Measurements from ENCODE around the gene COL9A3.

The COL9A3 gene

GRCh38 chr20:62811320-62811719, 5.5 kb upstream of the COL9A3 start:
- no peak for DNase-seq (ENCODE audit: low read depth in 2 of 2)

GRCh38 chr20:62811720-62812119, 5.1 kb upstream of the COL9A3 start:
- DNase-seq (ENCODE audit: low read depth in 2 of 2), result no peak

DNA sequence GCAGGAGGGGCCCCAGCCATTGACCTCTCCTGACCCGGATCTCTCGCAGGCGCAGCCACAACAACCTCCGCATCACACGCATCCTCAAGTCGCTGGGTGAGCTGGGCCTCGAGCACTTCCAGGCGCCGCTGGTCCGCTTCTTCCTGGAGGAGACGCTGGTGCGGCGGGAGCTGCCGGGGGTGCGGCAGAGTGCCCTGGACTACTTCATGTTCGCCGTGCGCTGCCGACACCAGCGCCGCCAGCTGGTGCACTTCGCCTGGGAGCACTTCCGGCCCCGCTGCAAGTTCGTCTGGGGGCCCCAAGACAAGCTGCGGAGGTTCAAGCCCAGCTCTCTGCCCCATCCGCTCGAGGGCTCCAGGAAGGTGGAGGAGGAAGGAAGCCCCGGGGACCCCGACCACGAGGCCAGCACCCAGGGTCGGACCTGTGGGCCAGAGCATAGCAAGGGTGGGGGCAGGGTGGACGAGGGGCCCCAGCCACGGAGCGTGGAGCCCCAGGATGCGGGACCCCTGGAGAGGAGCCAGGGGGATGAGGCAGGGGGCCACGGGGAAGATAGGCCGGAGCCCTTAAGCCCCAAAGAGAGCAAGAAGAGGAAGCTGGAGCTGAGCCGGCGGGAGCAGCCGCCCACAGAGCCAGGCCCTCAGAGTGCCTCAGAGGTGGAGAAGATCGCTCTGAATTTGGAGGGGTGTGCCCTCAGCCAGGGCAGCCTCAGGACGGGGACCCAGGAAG, 4.5 kb upstream of the COL9A3 start:
- DNase-seq (ENCODE audit: low read depth in 2 of 2), result no peak

GRCh38 chr20:62812907-62813200, 4.0 kb upstream of the COL9A3 start:
- DNase-seq (ENCODE audit: low read depth in 2 of 2), result no peak

- no peak for DNase-seq (ENCODE audit: low read depth in 2 of 2)
Observed at GRCh38 chr20:62813588-62813987, 3.3 kb upstream of the COL9A3 start.

DNA sequence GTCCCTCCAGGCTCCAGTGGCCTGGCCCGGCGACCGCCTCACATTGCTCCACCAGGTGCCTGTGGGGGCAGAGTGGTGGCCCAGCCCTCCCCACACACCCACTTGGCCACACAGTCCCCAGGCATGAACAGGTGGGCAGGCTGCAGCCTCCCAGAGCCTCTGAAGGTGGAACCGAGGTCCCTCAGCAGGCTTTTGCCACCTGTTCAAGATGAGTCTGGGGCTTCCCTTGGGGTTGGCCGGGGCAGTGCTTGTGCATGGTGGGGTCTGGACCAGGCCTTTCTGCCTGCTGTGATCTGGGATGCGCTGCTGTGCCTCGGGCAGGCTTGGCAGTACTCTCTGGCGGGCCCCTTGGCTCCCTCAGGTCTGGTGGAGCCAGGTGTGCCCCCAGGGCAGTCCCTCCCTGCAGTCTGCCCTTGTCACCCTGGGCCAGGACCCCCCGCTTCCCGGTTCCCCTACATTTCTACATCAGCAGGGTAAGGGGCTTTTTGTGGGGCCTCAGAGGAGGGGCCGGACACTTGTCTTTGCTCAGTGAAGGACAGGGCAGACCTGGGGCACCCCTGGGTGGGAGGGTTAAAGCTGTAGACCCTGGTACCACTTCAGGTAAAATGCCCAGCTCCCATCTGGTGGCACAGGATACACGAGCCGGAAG, 2.7 kb upstream of the COL9A3 start:
- DNase-seq (ENCODE audit: low read depth in 2 of 2), result no peak

DNA sequence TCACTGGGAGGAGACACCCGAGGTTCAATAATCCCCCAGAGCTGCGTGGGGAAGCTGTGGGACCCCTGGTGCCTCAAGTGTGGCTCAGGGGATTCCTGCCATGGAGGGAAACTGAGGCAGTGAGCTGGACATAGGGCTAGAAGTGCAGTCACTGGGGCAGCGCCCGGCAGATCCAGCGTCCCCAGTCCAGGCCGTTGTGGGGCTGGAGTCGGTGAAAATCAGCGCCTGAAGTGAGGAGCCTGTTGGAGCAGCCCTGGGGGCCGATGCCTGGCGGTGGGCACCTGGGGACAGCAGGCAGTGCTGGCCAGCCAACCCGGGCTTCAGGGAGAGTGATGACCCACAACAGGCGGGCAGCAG, 2.2 kb upstream of the COL9A3 start:
- no peak for DNase-seq (ENCODE audit: low read depth in 2 of 2)

- no peak for DNase-seq (ENCODE audit: low read depth in 2 of 2)
Observed at GRCh38 chr20:62815066-62815991, 1.5 kb upstream of the COL9A3 start.

- DNase-seq (ENCODE audit: low read depth in 2 of 2), result no peak
Observed at GRCh38 chr20:62816031-62816883, 593 bp upstream of the COL9A3 start.

- DNase-seq (ENCODE audit: low read depth in 2 of 2), result no peak
Observed at GRCh38 chr20:62817975-62818591, 1.2 kb downstream of the COL9A3 start.

DNA sequence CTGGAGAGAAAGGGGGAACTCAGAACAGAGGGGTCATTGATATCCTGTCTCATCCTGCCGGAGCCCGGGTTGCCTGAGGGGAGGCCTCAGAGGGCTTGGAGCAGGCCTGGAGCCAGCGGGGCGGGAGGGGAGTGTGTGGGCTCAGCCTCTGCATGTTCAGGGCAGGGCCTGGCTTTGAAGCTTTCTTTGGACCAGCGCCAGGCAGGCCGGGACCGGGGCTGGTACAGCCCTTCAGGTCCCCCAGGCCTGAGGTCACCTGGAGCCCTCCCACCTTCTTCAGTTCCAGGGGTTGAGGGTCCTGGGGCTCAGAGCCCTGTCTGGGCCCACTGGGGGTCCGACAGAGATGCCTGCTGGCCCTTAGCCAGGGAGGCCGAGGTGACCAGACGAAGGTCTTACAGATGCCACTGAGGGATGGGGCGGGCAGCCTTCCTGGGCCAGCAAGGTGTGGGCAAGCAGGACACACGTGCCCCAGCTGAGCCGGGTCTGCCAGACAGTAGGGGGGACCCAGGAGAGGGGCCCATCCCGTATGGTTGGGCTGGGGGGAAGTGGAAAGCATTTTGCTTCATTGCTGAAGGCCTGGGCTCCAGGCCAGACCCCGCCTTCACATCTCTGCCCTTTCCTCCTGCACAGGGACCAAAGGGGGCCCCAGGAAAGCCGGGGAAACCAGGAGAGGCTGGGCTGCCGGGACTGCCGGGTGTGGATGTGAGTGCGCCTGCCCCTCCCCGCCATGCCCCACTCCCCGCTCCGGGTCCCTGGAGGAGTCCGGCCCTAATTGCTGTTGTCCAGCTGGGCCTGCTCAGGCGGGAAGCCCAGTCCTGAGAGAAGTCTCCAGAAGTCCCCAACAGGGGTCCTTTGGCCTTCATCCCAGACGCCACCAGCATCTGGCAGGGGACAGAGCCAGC, 2.0 kb downstream of the COL9A3 start:
- DNase-seq (ENCODE audit: low read depth in 2 of 2), result no peak

DNA sequence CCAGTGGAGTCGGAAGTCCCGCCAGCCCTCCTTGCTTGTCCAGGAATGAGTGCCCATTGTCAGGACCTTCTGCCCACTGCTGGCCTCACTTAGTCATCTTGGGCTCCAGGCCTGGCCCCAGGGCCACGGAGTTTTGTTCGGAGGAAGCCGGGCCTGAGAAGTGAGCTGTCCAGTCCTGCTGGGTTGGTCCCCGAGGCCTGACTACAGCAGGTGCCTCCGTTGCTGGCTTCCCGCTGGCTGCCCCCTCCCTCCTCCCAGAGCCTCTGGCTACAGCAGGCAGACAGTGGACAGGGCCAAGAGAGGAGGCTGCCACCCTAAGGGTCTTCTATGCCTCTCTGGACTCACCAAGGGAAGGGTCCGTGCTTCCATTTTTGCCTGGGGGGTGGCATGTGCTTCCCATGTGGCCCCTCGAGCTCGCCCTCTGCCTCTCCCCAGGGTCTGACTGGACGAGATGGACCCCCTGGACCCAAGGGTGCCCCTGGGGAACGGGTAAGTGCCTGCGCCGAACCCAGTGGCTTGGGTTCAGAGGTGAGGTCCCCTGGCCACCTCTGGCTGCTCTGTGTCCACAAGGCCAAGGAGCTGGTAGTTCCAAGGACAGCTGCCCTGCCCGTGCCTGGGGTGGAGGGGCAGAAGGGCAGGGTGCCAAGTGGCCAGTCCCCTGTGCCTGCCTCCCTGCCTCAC, 2.8 kb downstream of the COL9A3 start:
- DNase-seq (ENCODE audit: low read depth in 2 of 2), result no peak

- no peak for DNase-seq (ENCODE audit: low read depth in 2 of 2)
Observed at GRCh38 chr20:62820208-62820961, 3.5 kb downstream of the COL9A3 start.

DNA sequence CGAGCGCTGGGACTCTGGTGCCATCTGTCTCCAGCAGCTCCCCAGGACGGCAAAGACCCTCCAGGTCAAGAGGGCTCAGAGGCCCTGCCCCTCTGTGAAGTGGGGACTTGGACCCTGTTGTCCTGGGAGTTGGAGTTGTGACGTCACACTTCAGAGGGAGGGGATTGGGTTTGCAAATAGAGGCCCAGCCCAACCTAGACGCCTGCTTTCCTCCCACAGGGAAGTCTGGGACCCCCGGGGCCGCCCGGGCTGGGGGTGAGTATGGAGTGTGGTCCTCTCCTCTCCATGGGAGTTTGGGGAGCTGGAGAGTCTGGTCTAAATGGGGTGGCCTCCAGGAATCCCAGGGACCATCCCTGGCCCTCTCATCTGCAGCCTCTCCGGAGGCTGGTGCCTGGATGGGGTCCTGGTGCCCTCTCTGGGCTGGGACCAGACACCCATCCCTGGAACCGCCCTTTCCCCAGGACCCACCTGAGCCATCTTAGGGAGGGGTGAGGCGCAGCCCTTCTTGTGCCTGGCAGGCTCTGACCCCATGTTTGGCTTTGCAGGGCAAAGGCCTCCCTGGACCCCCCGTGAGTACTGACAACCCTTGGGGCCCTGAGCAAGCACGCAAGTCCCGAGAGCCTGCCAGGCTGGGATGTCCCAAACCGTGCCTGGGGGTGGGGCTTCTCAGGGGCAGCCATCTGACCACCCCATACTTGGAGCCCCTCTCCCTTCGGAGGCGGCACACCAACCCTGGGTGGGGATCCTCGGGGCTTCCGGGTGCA, 4.3 kb downstream of the COL9A3 start:
- DNase-seq (ENCODE audit: low read depth in 2 of 2), result no peak

DNA sequence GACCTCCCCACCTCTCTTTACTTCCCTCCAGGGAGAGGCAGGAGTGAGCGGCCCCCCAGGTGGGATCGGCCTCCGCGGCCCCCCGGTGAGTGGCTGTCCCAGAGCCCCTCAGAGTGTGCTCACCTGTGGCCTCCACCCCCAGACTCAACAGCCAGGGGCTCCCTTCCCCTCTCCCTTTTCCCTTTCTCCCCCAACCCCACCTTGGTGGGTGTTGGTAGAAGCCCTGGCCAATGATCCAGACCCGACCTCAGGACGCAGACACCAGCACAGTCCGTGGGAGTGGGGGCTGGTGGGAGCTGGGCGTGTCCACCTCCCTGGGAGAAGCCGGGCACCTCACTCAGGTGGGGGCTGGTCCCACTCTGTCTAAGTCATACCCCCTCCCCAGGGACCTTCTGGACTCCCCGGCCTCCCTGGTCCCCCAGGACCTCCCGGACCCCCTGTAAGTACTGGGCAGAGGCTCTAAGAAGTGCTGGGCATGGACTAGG, 4.9 kb downstream of the COL9A3 start:
- DNase-seq (ENCODE audit: low read depth in 2 of 2), result no peak

- DNase-seq (ENCODE audit: low read depth in 2 of 2), result no peak
Observed at GRCh38 chr20:62822239-62822787, 5.5 kb downstream of the COL9A3 start.

GRCh38 chr20:62822788-62823651, 6.2 kb downstream of the COL9A3 start:
- no peak for DNase-seq (ENCODE audit: low read depth in 2 of 2)
